ENCODE data around the gene TEX22. TPM values are rescaled to one million over a fixed set of nuclear protein-coding genes. Genes with fewer than 3 reads are reported as not detected.

TEX22 gene
- total and polyA plus RNA-seq, 7 donors = 0.10 to 0.75 (median 0.34) TPM; not detected in 2

GRCh38 chr14:105417690-105418121, 19.4 kb downstream of the TEX22 start:
- H3K4me3 ChIP-seq = no peak overlapping the region
- H3K4me1 ChIP-seq = peaks cover 33% of the 10 kb centered on the region
- ATAC-seq (no peak), DNase-seq (no peak)
- WGBS, 3 donors = 85 to 95% (median 92%) methylated on average over 3 of the region's 3 CpGs
- no peaks in the 10 kb centered on the region for H3K9me3 ChIP-seq
- no peaks in the 10 kb centered on the region for H3K27me3 ChIP-seq (ENCODE audit: insufficient read depth in 3 of 3, low read length in 2 of 3)
- intact Hi-C loops (cut with DNase I) = loop anchor here in 1 of 2 donors (5.0 kb wide), 1 partner anchor 50 kb away; no protein-coding TSS in a partner anchor
- no peaks in the 10 kb centered on the region for H3K36me3 ChIP-seq (ENCODE audit: insufficient read depth in 1 of 2, low read depth in 1 of 2)
- no peak for TF ChIP-seq CTCF (IDR thresholded peaks at IDR 0.05)
- no peak overlapping the region for H3K27ac ChIP-seq

GRCh38 chr14:105418269-105419194, 20.2 kb downstream of the TEX22 start:
- peaks cover 33% of the 10 kb centered on the region for H3K4me1 ChIP-seq
- DNase-seq (no peak), ATAC-seq (no peak)
- no peaks in the 10 kb centered on the region for H3K36me3 ChIP-seq (ENCODE audit: insufficient read depth in 1 of 2, low read depth in 1 of 2)
- peak overlapping the region; percentile 77 for H3K27ac ChIP-seq
- no peaks in the 10 kb centered on the region for H3K9me3 ChIP-seq
- intact Hi-C loops (cut with DNase I) = loop anchor here in 1 of 2 donors (5.0 kb wide), 1 partner anchor 49 kb away; no protein-coding TSS in a partner anchor
- H3K4me3 ChIP-seq = peak overlapping the region; percentile 83
- 67 to 70% (median 70%) methylated on average over 18 to 19 of the region's 19 CpGs for WGBS, 3 donors
- no peak for TF ChIP-seq CTCF (IDR thresholded peaks at IDR 0.05)
- H3K27me3 ChIP-seq (ENCODE audit: insufficient read depth in 3 of 3, low read length in 2 of 3) = no peaks in the 10 kb centered on the region

DNA sequence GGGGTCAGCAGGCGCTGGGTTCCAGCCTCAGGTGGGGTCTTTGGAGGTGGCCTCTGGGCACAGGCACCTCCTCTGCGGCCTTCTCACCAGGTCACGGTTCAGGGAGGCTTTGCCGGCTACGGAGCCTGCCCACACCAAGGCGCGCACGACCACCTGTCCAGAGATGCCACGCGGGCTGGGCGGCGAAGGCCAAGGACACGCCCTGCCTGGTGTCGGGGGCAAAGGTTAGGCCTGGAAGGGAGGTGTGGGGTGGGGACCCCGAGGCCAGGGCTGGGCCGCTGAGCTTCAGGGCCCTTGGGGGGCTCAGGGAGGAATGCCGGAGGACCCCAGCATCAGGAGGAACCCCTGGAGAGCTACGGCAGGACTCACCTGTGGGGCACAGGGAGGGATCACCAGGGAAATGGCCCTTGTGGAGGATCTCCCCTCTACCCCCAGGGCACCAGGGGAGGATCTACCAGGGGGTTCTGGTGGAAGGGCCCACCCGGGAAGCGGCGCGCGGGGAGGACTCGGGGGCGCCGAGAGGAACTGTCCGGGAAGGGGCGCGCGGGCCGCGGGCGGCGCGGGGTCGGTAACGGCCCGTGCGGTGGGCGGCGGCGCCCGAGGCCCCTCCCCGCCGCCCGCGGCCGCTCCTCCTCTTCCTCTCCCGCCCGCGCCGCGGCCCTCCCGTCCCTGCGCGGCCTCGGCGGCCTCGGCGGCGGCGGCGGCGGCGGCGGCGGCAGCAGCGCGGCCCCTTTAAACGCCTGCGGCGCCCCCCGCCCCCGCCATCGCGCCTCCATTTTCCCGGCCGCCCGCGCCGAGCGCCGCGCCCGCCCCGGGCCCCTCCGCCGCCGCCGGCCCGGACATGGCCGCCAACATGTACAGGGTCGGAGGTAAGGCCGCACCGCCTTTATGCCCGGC, 21.1 kb downstream of the TEX22 start, which contains the start of gene MTA1:
Gene MTA1, plus strand, starts transcription at position 633 of the 897 bp plus-strand sequence. Its CDS starts 209 bp downstream, at position 842.
- peak within 1 kb of the TSS; percentile 86 for H3K4me3 ChIP-seq
- 3 to 14% (median 5%) methylated on average over 21 to 94 of the region's 96 CpGs for WGBS, 3 donors
- H3K27ac ChIP-seq = peak within 1 kb of the TSS; percentile 77
- no peak for TF ChIP-seq CTCF (IDR thresholded peaks at IDR 0.05)
- no peaks in the 10 kb centered on the region for H3K27me3 ChIP-seq (ENCODE audit: insufficient read depth in 3 of 3, low read length in 2 of 3)
- no peaks in the 10 kb centered on the region for H3K36me3 ChIP-seq (ENCODE audit: insufficient read depth in 1 of 2, low read depth in 1 of 2)
- intact Hi-C loops (cut with DNase I) = loop anchor here in 1 of 2 donors (5.0 kb wide), 1 partner anchor 48 kb away; no protein-coding TSS in a partner anchor
- no peaks in the 10 kb centered on the region for H3K9me3 ChIP-seq
- peak in 3 of 4 donors; percentile 40 to 57 (median 55) for ATAC-seq
- peak; percentile 63 to 64 for DNase-seq
- H3K4me1 ChIP-seq = peaks cover 33% of the 10 kb centered on the region

- intact Hi-C loops (cut with DNase I) = no loop called here
- Histone ChIP-seq H3K27me3 (ENCODE audit: insufficient read depth in 3 of 3, low read length in 2 of 3) (no peaks in the 10 kb centered on the region), H3K27ac (peak overlapping the region; percentile 73), H3K9me3 (no peaks in the 10 kb centered on the region), H3K4me3 (peak overlapping the region; percentile 86), H3K4me1 (peaks cover 33% of the 10 kb centered on the region), H3K36me3 (ENCODE audit: insufficient read depth in 1 of 2, low read depth in 1 of 2) (no peaks in the 10 kb centered on the region)
- DNase-seq = no peak
- ATAC-seq = no peak
- TF ChIP-seq CTCF (IDR thresholded peaks at IDR 0.05) = no peak
- 5 to 20% (median 11%) methylated on average over 20 to 58 of the region's 67 CpGs for WGBS, 3 donors
These were observed 22.0 kb downstream of the TEX22 start for GRCh38 chr14:105420101-105420973.

All from psoas muscle (tissue), 8 donors.